ENCODE data around the gene DGKE. TPM values are rescaled to one million over a fixed set of nuclear protein-coding genes. Genes with fewer than 3 reads are reported as not detected.

Gene DGKE
- total RNA-seq, 4 donors from 2014 or later: 14.4 to 31.2 (median 23.1) TPM

- Histone ChIP-seq H3K9me3 (no peaks in the 10 kb centered on the region), H3K4me3 (no peak overlapping the region), H3K27ac (peak overlapping the region; percentile 31 to 44), H3K36me3 (no peaks in the 10 kb centered on the region), H3K27me3 (no peaks in the 10 kb centered on the region), H3K4me1 (no peaks in the 10 kb centered on the region)
- peak in 1 of 2 donors; percentile 37 for DNase-seq
- TF ChIP-seq, protein P1, sequence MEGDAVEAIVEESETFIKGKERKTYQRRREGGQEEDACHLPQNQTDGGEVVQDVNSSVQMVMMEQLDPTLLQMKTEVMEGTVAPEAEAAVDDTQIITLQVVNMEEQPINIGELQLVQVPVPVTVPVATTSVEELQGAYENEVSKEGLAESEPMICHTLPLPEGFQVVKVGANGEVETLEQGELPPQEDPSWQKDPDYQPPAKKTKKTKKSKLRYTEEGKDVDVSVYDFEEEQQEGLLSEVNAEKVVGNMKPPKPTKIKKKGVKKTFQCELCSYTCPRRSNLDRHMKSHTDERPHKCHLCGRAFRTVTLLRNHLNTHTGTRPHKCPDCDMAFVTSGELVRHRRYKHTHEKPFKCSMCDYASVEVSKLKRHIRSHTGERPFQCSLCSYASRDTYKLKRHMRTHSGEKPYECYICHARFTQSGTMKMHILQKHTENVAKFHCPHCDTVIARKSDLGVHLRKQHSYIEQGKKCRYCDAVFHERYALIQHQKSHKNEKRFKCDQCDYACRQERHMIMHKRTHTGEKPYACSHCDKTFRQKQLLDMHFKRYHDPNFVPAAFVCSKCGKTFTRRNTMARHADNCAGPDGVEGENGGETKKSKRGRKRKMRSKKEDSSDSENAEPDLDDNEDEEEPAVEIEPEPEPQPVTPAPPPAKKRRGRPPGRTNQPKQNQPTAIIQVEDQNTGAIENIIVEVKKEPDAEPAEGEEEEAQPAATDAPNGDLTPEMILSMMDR (IDR thresholded peaks at IDR 0.05): no peak
- TF ChIP-seq POLR2A (IDR thresholded peaks at IDR 0.05): no peak
- intact Hi-C loops (cut with DNase I; ENCODE audit: low total_unique reads): no loop called here
These were observed 34.0 kb downstream of the DGKE start for GRCh38 chr17:56867948-56868376.

GRCh38 chr17:56868716-56869115 is 34.8 kb downstream of the DGKE start:
- H3K27me3 ChIP-seq: no peaks in the 10 kb centered on the region
- H3K36me3 ChIP-seq: no peaks in the 10 kb centered on the region
- H3K27ac ChIP-seq: peak overlapping the region in 1 of 2 donors; percentile 44
- H3K9me3 ChIP-seq: no peaks in the 10 kb centered on the region
- TF ChIP-seq POLR2A (IDR thresholded peaks at IDR 0.05): no peak
- TF ChIP-seq, protein P1 (IDR thresholded peaks at IDR 0.05): no peak
- H3K4me1 ChIP-seq: no peaks in the 10 kb centered on the region
- DNase-seq: no peak
- intact Hi-C loops (cut with DNase I; ENCODE audit: low total_unique reads): no loop called here
- no peak overlapping the region for H3K4me3 ChIP-seq

DNA sequence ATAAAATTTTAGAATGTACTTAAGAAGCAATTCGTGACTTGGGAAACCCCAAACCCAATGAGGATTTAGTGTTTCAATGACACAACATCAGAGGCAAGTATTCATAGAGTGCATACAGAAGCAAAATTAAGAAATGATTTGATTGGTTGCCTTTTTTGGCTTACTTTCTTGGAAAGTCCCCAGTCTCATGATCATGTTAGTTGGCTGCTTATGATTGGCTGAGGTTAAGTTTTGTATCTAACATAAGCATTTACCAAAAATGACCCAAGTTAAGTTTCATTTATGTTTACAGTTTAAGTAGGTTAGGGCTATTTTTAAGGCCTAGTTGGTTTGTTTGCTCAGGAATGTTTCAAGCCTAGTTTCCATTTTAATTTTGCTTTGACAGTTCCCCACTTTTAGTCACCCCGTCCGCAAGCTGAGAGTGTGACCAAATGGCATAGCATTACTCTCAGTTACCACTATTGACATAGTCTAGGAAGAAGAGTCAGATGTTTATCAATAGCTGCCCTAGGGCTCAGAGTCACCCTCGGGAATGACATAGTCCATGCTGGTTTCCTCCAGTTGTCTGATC is 36.2 kb downstream of the DGKE start:
- Histone ChIP-seq H3K27ac (no peak overlapping the region), H3K4me1 (no peaks in the 10 kb centered on the region), H3K27me3 (no peaks in the 10 kb centered on the region), H3K9me3 (no peaks in the 10 kb centered on the region), H3K36me3 (no peaks in the 10 kb centered on the region), H3K4me3 (no peak overlapping the region)
- DNase-seq: no peak
- intact Hi-C loops (cut with DNase I; ENCODE audit: low total_unique reads): no loop called here
- TF ChIP-seq, protein P1 (IDR thresholded peaks at IDR 0.05): no peak
- no peak for TF ChIP-seq POLR2A (IDR thresholded peaks at IDR 0.05)

DNA sequence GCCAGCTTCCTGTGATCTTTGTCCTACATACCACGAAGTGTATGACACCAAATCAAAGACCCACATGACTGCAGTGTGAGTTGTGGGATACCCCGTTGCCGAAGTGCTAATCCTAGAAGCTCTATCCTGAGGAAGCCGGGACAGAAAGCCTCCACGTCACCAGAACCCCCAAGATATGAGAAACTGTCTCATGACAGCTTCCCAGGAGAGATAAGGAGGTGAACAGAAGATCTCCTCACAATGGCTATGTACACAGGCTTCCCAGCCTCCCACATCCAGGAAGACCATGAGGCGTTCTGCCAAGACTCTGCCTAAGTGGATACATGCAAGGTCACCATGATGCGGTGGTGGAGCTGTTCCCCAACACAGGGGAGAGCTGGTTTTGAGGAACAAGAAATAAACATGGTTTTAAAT is 42.8 kb downstream of the DGKE start:
- Histone ChIP-seq H3K4me1 (no peaks in the 10 kb centered on the region), H3K4me3 (no peak overlapping the region), H3K27me3 (no peaks in the 10 kb centered on the region), H3K36me3 (no peaks in the 10 kb centered on the region), H3K27ac (no peak overlapping the region), H3K9me3 (no peaks in the 10 kb centered on the region)
- TF ChIP-seq, protein P1 (IDR thresholded peaks at IDR 0.05): no peak
- no peak for TF ChIP-seq POLR2A (IDR thresholded peaks at IDR 0.05)
- no peak for DNase-seq
- intact Hi-C loops (cut with DNase I; ENCODE audit: low total_unique reads): no loop called here

DNA sequence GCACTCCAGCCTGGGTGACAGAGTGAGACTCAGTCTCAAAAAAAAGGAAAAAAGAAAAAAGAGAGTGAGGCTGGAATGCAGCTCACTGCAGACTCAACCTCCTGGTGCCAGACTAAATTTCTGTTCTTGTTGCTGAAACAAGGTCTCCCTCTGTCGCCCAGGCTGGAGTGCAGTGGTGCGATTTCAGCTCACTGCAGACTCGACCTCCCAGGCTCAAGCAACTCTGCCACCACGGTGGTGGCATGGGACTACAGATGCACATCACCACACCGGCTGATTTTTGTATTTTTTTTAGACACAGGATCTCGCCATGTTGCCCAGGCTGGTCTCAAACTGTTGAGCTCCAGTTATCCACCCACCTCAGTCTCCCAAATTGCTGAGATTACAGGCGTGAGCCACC is 45.3 kb downstream of the DGKE start:
- Histone ChIP-seq H3K27ac (no peak overlapping the region), H3K4me3 (no peak overlapping the region), H3K4me1 (no peaks in the 10 kb centered on the region), H3K27me3 (no peaks in the 10 kb centered on the region), H3K9me3 (no peaks in the 10 kb centered on the region), H3K36me3 (no peaks in the 10 kb centered on the region)
- DNase-seq: no peak
- TF ChIP-seq, protein P1 (IDR thresholded peaks at IDR 0.05): no peak
- intact Hi-C loops (cut with DNase I; ENCODE audit: low total_unique reads): no loop called here
